Measurements from ENCODE around the gene EGFR. TPM values are rescaled to one million over a fixed set of nuclear protein-coding genes. Genes with fewer than 3 reads are reported as not detected.

The EGFR gene
- total RNA-seq, 2 donors from 2014 or later: 42.5 to 44.2 TPM

- no peak for DNase-seq
- Histone ChIP-seq H3K4me1 (no peaks in the 10 kb centered on the region), H3K4me3 (no peak overlapping the region), H3K36me3 (replicated peaks in 1 of 2; ENCODE audit: insufficient read depth in 1 of 2, low read depth in 2 of 2) (peaks cover 0 to 21% of the 10 kb centered on the region in 2 donors), H3K27ac (no peak overlapping the region), H3K9me3 (no peaks in the 10 kb centered on the region), H3K27me3 (no peaks in the 10 kb centered on the region)
- intact Hi-C loops (cut with DNase I): no loop called here
- 93 to 97% methylated on average over 13 of the region's 13 CpGs for WGBS, 2 donors
- no peak for ATAC-seq
- no peak for TF ChIP-seq CTCF (IDR thresholded peaks at IDR 0.05)
- no peak for TF ChIP-seq POLR2A (IDR thresholded peaks at IDR 0.05)
Measured at GRCh38 chr7:55150166-55150565, 131.3 kb downstream of the EGFR start.

GRCh38 chr7:55150709-55151451 lies 132.1 kb downstream of the EGFR start:
- TF ChIP-seq POLR2A (IDR thresholded peaks at IDR 0.05): no peak
- Histone ChIP-seq H3K36me3 (replicated peaks in 1 of 2; ENCODE audit: insufficient read depth in 1 of 2, low read depth in 2 of 2) (peaks cover 0 to 24% of the 10 kb centered on the region in 2 donors), H3K27ac (no peak overlapping the region)

GRCh38 chr7:55152516-55152915 lies 133.7 kb downstream of the EGFR start:
- no peaks in the 10 kb centered on the region for H3K4me1 ChIP-seq

More at GRCh38 chr7:55150709-55151451, 132.1 kb downstream of the EGFR start:
- H3K9me3 ChIP-seq: no peaks in the 10 kb centered on the region
- intact Hi-C loops (cut with DNase I): no loop called here
- 88 to 92% methylated on average over 8 of the region's 8 CpGs for WGBS, 2 donors
- no peaks in the 10 kb centered on the region for H3K4me1 ChIP-seq
- H3K4me3 ChIP-seq: no peak overlapping the region
- no peaks in the 10 kb centered on the region for H3K27me3 ChIP-seq
- ATAC-seq: no peak
- no peak for DNase-seq

GRCh38 chr7:55154096-55154495 lies 135.3 kb downstream of the EGFR start:
- intact Hi-C loops (cut with DNase I): no loop called here
- Histone ChIP-seq H3K27ac (no peak overlapping the region), H3K36me3 (replicated peaks in 1 of 2; ENCODE audit: insufficient read depth in 1 of 2, low read depth in 2 of 2) (peaks cover 6 to 32% of the 10 kb centered on the region in 2 donors), H3K9me3 (no peaks in the 10 kb centered on the region), H3K27me3 (no peaks in the 10 kb centered on the region), H3K4me1 (no peaks in the 10 kb centered on the region), H3K4me3 (no peak overlapping the region)
- ATAC-seq (no peak), DNase-seq (no peak)
- WGBS, 2 donors: 89 to 93% methylated on average over 8 to 9 of the region's 10 CpGs
- TF ChIP-seq POLR2A (IDR thresholded peaks at IDR 0.05) (no peak), CTCF (IDR thresholded peaks at IDR 0.05) (no peak)

More at GRCh38 chr7:55152516-55152915, 133.7 kb downstream of the EGFR start:
- TF ChIP-seq POLR2A (IDR thresholded peaks at IDR 0.05): no peak
- TF ChIP-seq CTCF (IDR thresholded peaks at IDR 0.05): no peak
- Histone ChIP-seq H3K27me3 (no peaks in the 10 kb centered on the region), H3K27ac (no peak overlapping the region), H3K36me3 (replicated peaks in 1 of 2; ENCODE audit: insufficient read depth in 1 of 2, low read depth in 2 of 2) (peaks cover 6 to 19% of the 10 kb centered on the region in 2 donors), H3K9me3 (no peaks in the 10 kb centered on the region), H3K4me3 (no peak overlapping the region)
- WGBS, 2 donors: 94% methylated on average over 3 to 6 of the region's 6 CpGs
- intact Hi-C loops (cut with DNase I): no loop called here
- no peak for DNase-seq
- no peak for ATAC-seq

GRCh38 chr7:55155351-55156117 lies 136.7 kb downstream of the EGFR start:
- intact Hi-C loops (cut with DNase I): no loop called here
- DNase-seq (no peak), ATAC-seq (no peak)
- whole genome bisulfite sequencing, 2 donors: 89 to 90% methylated on average over 24 of the region's 24 CpGs
- H3K4me1 ChIP-seq: no peaks in the 10 kb centered on the region
- H3K36me3 ChIP-seq (replicated peaks in 1 of 2; ENCODE audit: insufficient read depth in 1 of 2, low read depth in 2 of 2): peaks cover 6 to 35% of the 10 kb centered on the region in 2 donors
- no peak overlapping the region for H3K27ac ChIP-seq
- H3K9me3 ChIP-seq: no peaks in the 10 kb centered on the region
- no peaks in the 10 kb centered on the region for H3K27me3 ChIP-seq
- H3K4me3 ChIP-seq: no peak overlapping the region
- TF ChIP-seq CTCF (IDR thresholded peaks at IDR 0.05) (no peak), POLR2A (IDR thresholded peaks at IDR 0.05) (no peak)
